ENCODE measurements around the gene FAAP100. TPM values are rescaled to one million over a fixed set of nuclear protein-coding genes. Genes with fewer than 3 reads are reported as not detected.

FAAP100 gene
- total RNA-seq, 2 experiments from 2014 or later, result 29.0 TPM

Other genes with a start within 250 kb of the FAAP100 start
- under 1 TPM; 0.15 to 0.18 TPM for gene BAHCC1, start 156.9 kb downstream of the FAAP100 start, total RNA-seq
- 1,000 to 10,000 TPM; 3,658 to 3,769 TPM for gene ACTG1, start 39.6 kb downstream of the FAAP100 start, total RNA-seq
- gene FSCN2, start 24.0 kb downstream of the FAAP100 start, total RNA-seq, result under 1 TPM; 0.43 to 0.50 TPM
- gene NPLOC4, start 84.8 kb upstream of the FAAP100 start, total RNA-seq, result 10 to 100 TPM; 84.6 to 89.0 TPM
- under 1 TPM; 0.38 to 0.43 TPM for gene TSPAN10, start 84.8 kb upstream of the FAAP100 start, total RNA-seq
- 10 to 100 TPM; 10.0 to 10.9 TPM for gene PDE6G, start 104.2 kb upstream of the FAAP100 start, total RNA-seq
- gene OXLD1, start 114.3 kb upstream of the FAAP100 start, total RNA-seq, result 10 to 100 TPM; 59.3 TPM
- gene CCDC137, start 114.4 kb upstream of the FAAP100 start, total RNA-seq, result 10 to 100 TPM; 28.8 to 33.3 TPM
- gene ARL16, start 131.4 kb upstream of the FAAP100 start, total RNA-seq, result 10 to 100 TPM; 17.5 to 17.8 TPM
- 100 to 1,000 TPM; 122 to 130 TPM for gene HGS, start 131.7 kb upstream of the FAAP100 start, total RNA-seq
- 10 to 100 TPM; 57.2 to 59.6 TPM for gene MRPL12, start 151.0 kb upstream of the FAAP100 start, total RNA-seq
- 10 to 100 TPM; 18.5 to 22.1 TPM for gene SLC25A10, start 159.9 kb upstream of the FAAP100 start, total RNA-seq

Data from activated CD4-positive, alpha-beta memory T cell treated with anti-CD3 and anti-CD28 coated beads, Interleukin-2, amount 10 ng/mL, durations not matched to agents 7 days and 5 days (primary cell).